Measurements from ENCODE around the gene CELF5. TPM values are rescaled to one million over a fixed set of nuclear protein-coding genes. Genes with fewer than 3 reads are reported as not detected.

CELF5 gene
- polyA plus RNA-seq, 4 donors, result 0.53 to 0.70 (median 0.54) TPM; not detected in 1

- H3K9me3 ChIP-seq (ENCODE audit: control insufficient read depth in 2 of 2, insufficient read depth in 1 of 2, low read depth in 1 of 2, low read length in 1 of 2), result peaks cover 0 to 6% of the 10 kb centered on the region in 2 donors
- no peak overlapping the region for H3K4me3 ChIP-seq (ENCODE audit: low read depth in 1 of 3, low read length in 3 of 3)
- peaks cover 0 to 24% (median 14%) of the 10 kb centered on the region in 3 donors for H3K27me3 ChIP-seq (ENCODE audit: control insufficient read depth in 3 of 3, insufficient read depth in 3 of 3, low read length in 3 of 3)
- no peak for DNase-seq
- 48 to 58% (median 57%) methylated on average over 30 of the region's 30 CpGs for WGBS, 3 donors
- H3K27ac ChIP-seq (ENCODE audit: low read depth in 1 of 3, low read length in 2 of 3), result no peak overlapping the region
- FAIRE-seq, result no peak
- no peaks in the 10 kb centered on the region for H3K36me3 ChIP-seq (ENCODE audit: control insufficient read depth in 3 of 3, insufficient read depth in 2 of 3, low read depth in 1 of 3, low read length in 3 of 3)
- H3K4me1 ChIP-seq (ENCODE audit: control insufficient read depth in 3 of 3, insufficient read depth in 2 of 3, low read depth in 1 of 3, low read length in 2 of 3), result no peaks in the 10 kb centered on the region
These were observed 42.5 kb downstream of the CELF5 start for GRCh38 chr19:3266792-3267514.

DNA sequence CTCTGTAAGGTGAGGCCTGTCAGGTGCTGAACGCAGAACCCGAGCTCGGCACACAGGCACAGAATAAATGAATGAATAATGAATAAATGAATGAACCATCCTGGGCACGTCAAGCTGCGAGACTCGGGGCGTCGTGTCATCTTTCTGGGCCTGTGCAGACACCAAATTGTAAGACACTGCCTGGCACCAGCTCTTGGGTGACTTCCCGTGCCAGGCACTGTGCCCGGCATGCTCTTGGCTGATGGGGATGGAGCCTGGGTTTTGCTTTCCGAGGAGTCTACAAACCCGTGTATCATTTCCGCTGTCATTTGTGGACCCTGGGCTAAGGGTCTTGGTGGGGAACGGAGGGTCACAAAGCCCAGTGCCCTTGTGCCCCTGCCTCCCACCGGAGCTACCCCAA, 43.9 kb downstream of the CELF5 start:
- peaks cover 0 to 32% (median 24%) of the 10 kb centered on the region in 3 donors for H3K27me3 ChIP-seq (ENCODE audit: control insufficient read depth in 3 of 3, insufficient read depth in 3 of 3, low read length in 3 of 3)
- no peak overlapping the region for H3K4me3 ChIP-seq (ENCODE audit: low read depth in 1 of 3, low read length in 3 of 3)
- peaks cover 0 to 14% of the 10 kb centered on the region in 2 donors for H3K9me3 ChIP-seq (ENCODE audit: control insufficient read depth in 2 of 2, insufficient read depth in 1 of 2, low read depth in 1 of 2, low read length in 1 of 2)
- H3K27ac ChIP-seq (ENCODE audit: low read depth in 1 of 3, low read length in 2 of 3), result no peak overlapping the region
- WGBS, 3 donors, result 72 to 84% (median 73%) methylated on average over 15 of the region's 15 CpGs
- H3K36me3 ChIP-seq (ENCODE audit: control insufficient read depth in 3 of 3, insufficient read depth in 2 of 3, low read depth in 1 of 3, low read length in 3 of 3), result no peaks in the 10 kb centered on the region
- FAIRE-seq (no peak), DNase-seq (no peak)
- no peaks in the 10 kb centered on the region for H3K4me1 ChIP-seq (ENCODE audit: control insufficient read depth in 3 of 3, insufficient read depth in 2 of 3, low read depth in 1 of 3, low read length in 2 of 3)

- 64 to 67% (median 65%) methylated on average over 6 of the region's 6 CpGs for WGBS, 3 donors
- H3K36me3 ChIP-seq (ENCODE audit: control insufficient read depth in 3 of 3, insufficient read depth in 2 of 3, low read depth in 1 of 3, low read length in 3 of 3), result no peaks in the 10 kb centered on the region
- no peak overlapping the region for H3K4me3 ChIP-seq (ENCODE audit: low read depth in 1 of 3, low read length in 3 of 3)
- H3K4me1 ChIP-seq (ENCODE audit: control insufficient read depth in 3 of 3, insufficient read depth in 2 of 3, low read depth in 1 of 3, low read length in 2 of 3), result no peaks in the 10 kb centered on the region
- H3K27ac ChIP-seq (ENCODE audit: low read depth in 1 of 3, low read length in 2 of 3), result no peak overlapping the region
- FAIRE-seq (no peak), DNase-seq (no peak)
- H3K9me3 ChIP-seq (ENCODE audit: control insufficient read depth in 2 of 2, insufficient read depth in 1 of 2, low read depth in 1 of 2, low read length in 1 of 2), result peaks cover 0 to 15% of the 10 kb centered on the region in 2 donors
- H3K27me3 ChIP-seq (ENCODE audit: control insufficient read depth in 3 of 3, insufficient read depth in 3 of 3, low read length in 3 of 3), result peaks cover 0 to 32% (median 25%) of the 10 kb centered on the region in 3 donors
These were observed 44.3 kb downstream of the CELF5 start for GRCh38 chr19:3268763-3269162.

DNA sequence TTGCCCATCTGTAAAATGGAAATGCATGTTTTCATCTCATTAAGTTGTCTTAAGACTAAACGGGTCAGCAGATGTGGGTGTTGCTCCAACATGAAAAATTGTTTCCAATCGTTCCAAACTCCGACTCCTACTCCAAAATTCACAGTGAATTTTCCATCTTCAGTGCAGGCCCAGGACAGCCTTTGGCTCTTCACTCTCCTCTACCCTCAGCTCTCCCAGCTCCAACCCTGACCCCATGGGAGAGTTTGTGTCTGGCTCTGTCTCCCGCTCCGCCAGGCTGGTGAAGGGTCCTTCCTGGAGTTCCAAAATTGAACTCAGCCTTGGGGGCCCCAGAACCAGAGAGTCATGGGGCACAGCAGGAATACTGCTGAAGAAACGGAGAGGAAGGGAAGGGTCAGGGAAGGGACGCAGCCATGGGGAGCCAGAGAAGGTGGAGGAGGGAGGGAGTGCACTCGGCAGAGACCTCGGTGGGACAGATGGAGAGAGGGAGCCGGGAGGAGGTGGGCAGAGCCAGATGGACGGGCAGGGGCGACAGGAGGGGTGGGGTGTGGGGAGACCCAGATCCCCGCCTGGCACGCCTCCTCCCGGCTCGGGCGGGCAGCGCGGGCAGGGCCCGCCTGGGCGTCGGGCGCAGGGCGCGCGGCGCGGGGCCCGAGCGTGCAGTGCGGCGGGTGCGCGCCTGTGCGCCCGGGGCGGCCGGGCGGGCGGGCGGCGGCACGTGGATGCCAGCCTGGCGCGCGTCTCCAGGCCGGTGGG, 45.6 kb downstream of the CELF5 start:
- Histone ChIP-seq H3K4me1 (ENCODE audit: control insufficient read depth in 3 of 3, insufficient read depth in 2 of 3, low read depth in 1 of 3, low read length in 2 of 3) (no peaks in the 10 kb centered on the region), H3K4me3 (ENCODE audit: low read depth in 1 of 3, low read length in 3 of 3) (no peak overlapping the region), H3K9me3 (ENCODE audit: control insufficient read depth in 2 of 2, insufficient read depth in 1 of 2, low read depth in 1 of 2, low read length in 1 of 2) (peaks cover 0 to 12% of the 10 kb centered on the region in 2 donors), H3K36me3 (ENCODE audit: control insufficient read depth in 3 of 3, insufficient read depth in 2 of 3, low read depth in 1 of 3, low read length in 3 of 3) (no peaks in the 10 kb centered on the region), H3K27ac (ENCODE audit: low read depth in 1 of 3, low read length in 2 of 3) (no peak overlapping the region), H3K27me3 (ENCODE audit: control insufficient read depth in 3 of 3, insufficient read depth in 3 of 3, low read length in 3 of 3) (peaks cover 0 to 43% (median 30%) of the 10 kb centered on the region in 3 donors)
- DNase-seq, result no peak
- FAIRE-seq, result no peak
- 8 to 38% (median 12%) methylated on average over 10 to 47 of the region's 47 CpGs for WGBS, 3 donors

DNA sequence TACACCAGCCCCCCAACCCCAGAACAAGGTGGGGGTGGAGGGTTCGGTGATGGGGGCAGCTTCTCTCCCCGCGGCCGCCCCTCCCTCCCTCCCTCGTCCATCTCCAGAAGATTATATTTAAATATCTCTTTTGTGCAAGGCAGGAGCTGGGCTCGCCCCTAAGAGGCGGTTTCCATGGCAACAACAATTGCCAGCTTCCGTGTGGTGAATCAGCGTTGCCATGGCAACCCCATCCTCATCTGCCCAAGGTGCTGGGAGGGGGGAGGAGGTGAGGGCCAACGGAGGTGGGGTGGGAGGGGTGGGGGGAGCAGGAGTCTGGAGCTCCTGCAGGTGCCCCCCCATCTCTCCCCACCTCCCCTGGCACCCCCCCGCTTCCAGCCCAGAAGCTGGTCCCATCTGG, 46.4 kb downstream of the CELF5 start:
- Histone ChIP-seq H3K4me3 (ENCODE audit: low read depth in 1 of 3, low read length in 3 of 3) (no peak overlapping the region), H3K27ac (ENCODE audit: low read depth in 1 of 3, low read length in 2 of 3) (no peak overlapping the region), H3K27me3 (ENCODE audit: control insufficient read depth in 3 of 3, insufficient read depth in 3 of 3, low read length in 3 of 3) (peaks cover 0 to 49% (median 31%) of the 10 kb centered on the region in 3 donors), H3K36me3 (ENCODE audit: control insufficient read depth in 3 of 3, insufficient read depth in 2 of 3, low read depth in 1 of 3, low read length in 3 of 3) (no peaks in the 10 kb centered on the region), H3K9me3 (ENCODE audit: control insufficient read depth in 2 of 2, insufficient read depth in 1 of 2, low read depth in 1 of 2, low read length in 1 of 2) (peaks cover 0 to 9% of the 10 kb centered on the region in 2 donors), H3K4me1 (ENCODE audit: control insufficient read depth in 3 of 3, insufficient read depth in 2 of 3, low read depth in 1 of 3, low read length in 2 of 3) (peaks cover 0 to 6% (median 0%) of the 10 kb centered on the region in 3 donors)
- FAIRE-seq (no peak), DNase-seq (no peak)
- WGBS, 3 donors, result 15 to 26% (median 19%) methylated on average over 6 to 11 of the region's 11 CpGs

- Histone ChIP-seq H3K27ac (ENCODE audit: low read depth in 1 of 3, low read length in 2 of 3) (no peak overlapping the region), H3K4me1 (ENCODE audit: control insufficient read depth in 3 of 3, insufficient read depth in 2 of 3, low read depth in 1 of 3, low read length in 2 of 3) (peaks cover 0 to 6% (median 0%) of the 10 kb centered on the region in 3 donors), H3K9me3 (ENCODE audit: control insufficient read depth in 2 of 2, insufficient read depth in 1 of 2, low read depth in 1 of 2, low read length in 1 of 2) (peaks cover 0 to 9% of the 10 kb centered on the region in 2 donors), H3K36me3 (ENCODE audit: control insufficient read depth in 3 of 3, insufficient read depth in 2 of 3, low read depth in 1 of 3, low read length in 3 of 3) (no peaks in the 10 kb centered on the region), H3K27me3 (ENCODE audit: control insufficient read depth in 3 of 3, insufficient read depth in 3 of 3, low read length in 3 of 3) (peaks cover 0 to 47% (median 31%) of the 10 kb centered on the region in 3 donors), H3K4me3 (ENCODE audit: low read depth in 1 of 3, low read length in 3 of 3) (no peak overlapping the region)
- no peak for DNase-seq
- FAIRE-seq, result no peak
- 40 to 54% (median 43%) methylated on average over 4 of the region's 4 CpGs for WGBS, 3 donors
These were observed 48.0 kb downstream of the CELF5 start for GRCh38 chr19:3272401-3272931.

DNA sequence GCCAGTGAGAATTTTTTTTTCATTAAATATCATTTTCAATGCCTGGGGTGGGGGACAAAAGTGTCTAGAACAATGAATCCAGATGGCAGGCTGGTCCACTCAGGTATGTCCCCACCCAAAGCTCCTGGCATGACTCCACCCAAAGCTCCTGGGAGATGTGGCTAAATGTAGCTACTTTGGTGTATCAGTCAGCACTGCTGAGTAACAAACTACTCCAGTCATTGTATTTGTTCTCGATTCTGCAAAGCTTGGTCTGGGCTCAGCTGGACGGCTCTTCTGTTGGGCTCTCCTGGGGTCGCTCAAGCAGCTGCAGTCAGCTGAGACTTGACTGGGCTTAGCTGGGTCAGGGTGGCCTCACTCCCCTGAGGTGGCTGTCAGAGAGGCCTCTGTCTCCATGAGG, 48.5 kb downstream of the CELF5 start:
- Histone ChIP-seq H3K36me3 (ENCODE audit: control insufficient read depth in 3 of 3, insufficient read depth in 2 of 3, low read depth in 1 of 3, low read length in 3 of 3) (no peaks in the 10 kb centered on the region), H3K27ac (ENCODE audit: low read depth in 1 of 3, low read length in 2 of 3) (no peak overlapping the region), H3K4me3 (ENCODE audit: low read depth in 1 of 3, low read length in 3 of 3) (no peak overlapping the region), H3K4me1 (ENCODE audit: control insufficient read depth in 3 of 3, insufficient read depth in 2 of 3, low read depth in 1 of 3, low read length in 2 of 3) (peaks cover 0 to 6% (median 0%) of the 10 kb centered on the region in 3 donors), H3K27me3 (ENCODE audit: control insufficient read depth in 3 of 3, insufficient read depth in 3 of 3, low read length in 3 of 3) (peaks cover 0 to 45% (median 28%) of the 10 kb centered on the region in 3 donors), H3K9me3 (ENCODE audit: control insufficient read depth in 2 of 2, insufficient read depth in 1 of 2, low read depth in 1 of 2, low read length in 1 of 2) (peaks cover 0 to 9% of the 10 kb centered on the region in 2 donors)
- 88 to 95% (median 91%) methylated on average over 3 of the region's 3 CpGs for WGBS, 3 donors
- DNase-seq (no peak), FAIRE-seq (no peak)

GRCh38 chr19:3274245-3274941, 49.9 kb downstream of the CELF5 start:
- Histone ChIP-seq H3K4me3 (ENCODE audit: low read depth in 1 of 3, low read length in 3 of 3) (no peak overlapping the region), H3K27ac (ENCODE audit: low read depth in 1 of 3, low read length in 2 of 3) (no peak overlapping the region), H3K4me1 (ENCODE audit: control insufficient read depth in 3 of 3, insufficient read depth in 2 of 3, low read depth in 1 of 3, low read length in 2 of 3) (peaks cover 0 to 6% (median 0%) of the 10 kb centered on the region in 3 donors), H3K9me3 (ENCODE audit: control insufficient read depth in 2 of 2, insufficient read depth in 1 of 2, low read depth in 1 of 2, low read length in 1 of 2) (peaks cover 0 to 9% of the 10 kb centered on the region in 2 donors), H3K36me3 (ENCODE audit: control insufficient read depth in 3 of 3, insufficient read depth in 2 of 3, low read depth in 1 of 3, low read length in 3 of 3) (no peaks in the 10 kb centered on the region), H3K27me3 (ENCODE audit: control insufficient read depth in 3 of 3, insufficient read depth in 3 of 3, low read length in 3 of 3) (peaks cover 0 to 43% (median 28%) of the 10 kb centered on the region in 3 donors)
- WGBS, 3 donors, result 66 to 79% (median 78%) methylated on average over 9 of the region's 9 CpGs
- DNase-seq (no peak), FAIRE-seq (no peak)
